Transverse colon (tissue), 4 donors: Measurements from ENCODE around the gene TMEM87A. TPM values are rescaled to one million over a fixed set of nuclear protein-coding genes. Genes with fewer than 3 reads are reported as not detected.

Experiments
- DNase-seq: peaks from one replicate; pipeline ENCODE4 v3.0.0-alpha.2; 2019
- H3K27ac ChIP-seq, 4 donors: fragments of 200-600 bp; sonication (generic); 2 replicates each; pipeline ENCODE4 v1.5.1; 2016 to 2018; ENCODE audit warnings: inconsistent platforms in 4 of 4
- H3K27me3 ChIP-seq: fragments of 200-600 bp; sonication (generic); 2 replicates; pipeline ENCODE4 v1.5.1; 2017; ENCODE audit warnings: inconsistent platforms
- H3K36me3 ChIP-seq, 4 donors: fragments of 200-600 bp; sonication (generic); 2 replicates each; pipeline ENCODE4 v1.5.1; 2017 to 2019; ENCODE audit warnings: inconsistent platforms in 4 of 4
- H3K4me1 ChIP-seq, 4 donors: fragments of 200-600 bp; sonication (generic); 2 replicates each; pipeline ENCODE4 v1.5.1; 2017 to 2020; ENCODE audit warnings: inconsistent platforms in 4 of 4
- H3K4me3 ChIP-seq, 4 donors: fragments of 200-600 bp; sonication (generic); 1 replicate in 1 of 4; 2 replicates in 3 of 4; pipeline versions ENCODE4 v1.5.1 to v1.6.1; 2017 to 2019; ENCODE audit warnings: inconsistent platforms in 4 of 4
- H3K9me3 ChIP-seq, 2 donors: fragments of 200-600 bp; sonication (generic); 2 replicates each; pipeline ENCODE4 v1.5.1; 2017 to 2019; ENCODE audit warnings: inconsistent platforms in 2 of 2
- EP300 ChIP-seq: sonication (generic); formaldehyde crosslinking; IDR thresholded peaks from one replicate; pipeline ENCODE4 v1.6.1; 2017; ENCODE audit warnings: antibody characterized with exemption, low read depth
- POLR2A ChIP-seq: fragments of 450-650 bp; IDR thresholded peaks from one replicate; pipeline ENCODE4 v1.6.1; 2016; ENCODE audit warnings: antibody characterized with exemption, mild to moderate bottlenecking, moderate library complexity
- POLR2AphosphoS5 ChIP-seq, 3 donors: sonication (generic); formaldehyde crosslinking; IDR thresholded peaks; one replicate each; pipeline ENCODE4 v1.6.1; 2016; ENCODE audit warnings: antibody characterized with exemption in 3 of 3
- WGBS, 2 donors: methylation state at CpG; one replicate each; pipeline ENCODE4 v1.1.5; 2018; ENCODE audit warnings: low coverage in 1 of 2; 5-methylcytosine and 5-hydroxymethylcytosine counted together
- in situ Hi-C, 4 donors: fragments of 200-750 bp; cut with MboI; loops; one replicate each; pipeline versions ENCODE4 v1.15.0 to v1.15.1; 2017; ENCODE audit warnings: low sequenced_read_pairs in 3 of 4, low pct_ligation_motif_present in 1 of 4, low pct_unique_long_range_greater_than_20kb in 1 of 4
- intact Hi-C: fragments of 100-400 bp; cut with DNase I; formaldehyde crosslinking; loops from one replicate; pipeline ENCODE4 v1.15.1; 2023; ENCODE audit warnings: low total_unique reads
- total RNA-seq, 4 donors: library from RNA; depleted of rRNA; stranded (reverse); fragments of >200 nt; gene quantifications; one replicate each; pipeline ENCODE4 v1.1.0, GENCODE V29; 2016
- TF ChIP-seq, protein P1 (sequence below), 5 experiments: fragments of 200-600 bp in 3 of 5; fragments of 450-650 bp in 2 of 5; sonication (generic) in 3 of 5; IDR thresholded peaks; 1 replicate in 2 of 5; 2 replicates in 3 of 5; pipeline ENCODE4 v1.5.1; 2016 to 2017; ENCODE audit warnings: antibody characterized with exemption in 5 of 5, inconsistent platforms in 3 of 5, mild to moderate bottlenecking in 2 of 5, moderate library complexity in 1 of 5

Gene TMEM87A
- total RNA-seq, 4 donors from 2014 or later = 93.1 to 110 (median 107) TPM

DNA sequence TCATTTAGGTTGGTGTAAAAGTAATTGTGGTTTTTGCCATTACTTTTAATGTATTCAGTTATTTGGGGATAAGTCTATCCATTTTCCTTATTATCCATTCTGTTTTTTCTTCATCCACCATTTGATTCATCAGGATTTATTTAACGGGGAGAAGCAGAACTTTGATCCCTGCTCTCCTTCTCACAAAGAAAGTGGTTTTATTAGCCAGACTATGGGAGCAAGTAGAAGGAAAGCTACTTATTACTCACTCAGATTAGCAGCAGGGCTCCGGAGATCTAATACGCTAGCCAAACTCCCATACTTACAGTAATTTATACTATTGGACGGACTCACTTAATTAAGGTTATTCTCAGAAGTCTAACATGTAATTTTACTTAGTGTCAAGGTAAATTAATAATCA is 14.7 kb upstream of the TMEM87A start:
- Histone ChIP-seq H3K27me3 (no peaks in the 10 kb centered on the region), H3K4me3 (no peak overlapping the region), H3K9me3 (no peaks in the 10 kb centered on the region), H3K27ac (no peak overlapping the region), H3K4me1 (peaks cover 0 to 15% (median 2%) of the 10 kb centered on the region in 4 donors), H3K36me3 (peaks cover 0 to 18% (median 9%) of the 10 kb centered on the region in 4 donors)
- DNase-seq = no peak
- in situ Hi-C loops = no loop called here
- TF ChIP-seq POLR2AphosphoS5 (IDR thresholded peaks at IDR 0.05) (no peak), POLR2A (no peak), EP300 (no peak)
- TF ChIP-seq, protein P1, sequence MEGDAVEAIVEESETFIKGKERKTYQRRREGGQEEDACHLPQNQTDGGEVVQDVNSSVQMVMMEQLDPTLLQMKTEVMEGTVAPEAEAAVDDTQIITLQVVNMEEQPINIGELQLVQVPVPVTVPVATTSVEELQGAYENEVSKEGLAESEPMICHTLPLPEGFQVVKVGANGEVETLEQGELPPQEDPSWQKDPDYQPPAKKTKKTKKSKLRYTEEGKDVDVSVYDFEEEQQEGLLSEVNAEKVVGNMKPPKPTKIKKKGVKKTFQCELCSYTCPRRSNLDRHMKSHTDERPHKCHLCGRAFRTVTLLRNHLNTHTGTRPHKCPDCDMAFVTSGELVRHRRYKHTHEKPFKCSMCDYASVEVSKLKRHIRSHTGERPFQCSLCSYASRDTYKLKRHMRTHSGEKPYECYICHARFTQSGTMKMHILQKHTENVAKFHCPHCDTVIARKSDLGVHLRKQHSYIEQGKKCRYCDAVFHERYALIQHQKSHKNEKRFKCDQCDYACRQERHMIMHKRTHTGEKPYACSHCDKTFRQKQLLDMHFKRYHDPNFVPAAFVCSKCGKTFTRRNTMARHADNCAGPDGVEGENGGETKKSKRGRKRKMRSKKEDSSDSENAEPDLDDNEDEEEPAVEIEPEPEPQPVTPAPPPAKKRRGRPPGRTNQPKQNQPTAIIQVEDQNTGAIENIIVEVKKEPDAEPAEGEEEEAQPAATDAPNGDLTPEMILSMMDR (IDR thresholded peaks at IDR 0.05) = no peak
- WGBS, 2 donors = 94 to 96% methylated on average over 4 of the region's 4 CpGs
- intact Hi-C loops = no loop called here

DNA sequence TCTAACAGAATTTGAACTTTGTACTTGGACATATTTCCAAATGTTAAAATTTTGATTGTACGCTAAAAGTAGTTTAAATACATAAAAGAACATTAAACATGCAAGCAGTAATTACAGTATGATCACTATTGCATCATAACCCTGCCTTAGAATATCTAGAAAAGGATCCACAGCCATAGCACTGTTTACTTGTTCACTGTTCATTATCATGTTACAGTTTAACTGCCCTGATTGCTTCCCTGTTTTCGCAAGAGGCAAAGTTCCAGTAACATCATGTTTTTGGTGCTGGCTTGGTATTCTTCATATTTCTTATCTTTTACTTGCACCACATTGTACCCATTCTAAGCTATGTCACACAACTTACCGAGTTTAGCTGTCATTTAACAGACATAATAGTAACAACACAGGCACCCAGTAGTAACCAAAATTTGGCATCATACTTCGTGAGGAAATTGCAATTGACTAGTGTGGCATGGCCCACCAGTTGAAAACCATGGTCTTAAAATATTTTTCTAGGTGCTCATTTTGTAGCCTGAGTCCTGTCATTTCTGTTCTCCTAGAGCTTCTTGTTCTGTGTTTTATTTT is 13.3 kb upstream of the TMEM87A start:
- intact Hi-C loops = no loop called here
- Histone ChIP-seq H3K4me1 (peaks cover 0 to 15% (median 2%) of the 10 kb centered on the region in 4 donors), H3K9me3 (no peaks in the 10 kb centered on the region), H3K27me3 (no peaks in the 10 kb centered on the region), H3K4me3 (no peak overlapping the region), H3K36me3 (peaks cover 0 to 12% (median 5%) of the 10 kb centered on the region in 4 donors), H3K27ac (peak overlapping the region in 2 of 4 donors; percentile 12 to 27)
- in situ Hi-C loops = no loop called here
- TF ChIP-seq POLR2AphosphoS5 (IDR thresholded peaks at IDR 0.05) (peak in 1 of 3 donors; percentile 13), POLR2A (no peak)
- TF ChIP-seq, protein P1 (IDR thresholded peaks at IDR 0.05) = no peak
- no peak for DNase-seq
- WGBS, 2 donors = 54 to 68% methylated on average over 4 of the region's 4 CpGs

DNA sequence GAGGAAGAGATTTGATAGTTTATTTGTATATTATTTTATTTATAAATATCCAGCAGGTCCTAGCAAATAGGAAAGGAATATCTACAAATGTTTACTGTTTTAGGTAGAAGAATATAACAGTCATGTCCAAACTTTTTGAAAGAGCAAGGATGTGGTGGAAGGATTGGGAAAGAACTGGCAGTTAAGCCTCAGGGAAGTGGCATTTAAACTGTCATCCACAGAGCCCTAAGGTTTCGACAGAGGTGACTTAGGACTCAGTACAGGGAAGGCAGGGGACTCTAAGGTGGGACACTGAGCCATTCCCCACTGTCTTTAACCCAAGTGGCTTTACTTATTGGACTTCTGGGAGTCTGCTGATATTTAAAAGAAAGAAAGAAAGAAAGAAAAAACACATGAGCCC is 11.8 kb upstream of the TMEM87A start:
- in situ Hi-C loops (no loop called here), intact Hi-C loops (no loop called here)
- H3K27ac ChIP-seq = no peak overlapping the region
- 84 to 100% methylated on average over 1 of the region's 1 CpG for WGBS, 2 donors
- no peak for TF ChIP-seq POLR2A
- TF ChIP-seq EP300 = no peak
- TF ChIP-seq, protein P1 (IDR thresholded peaks at IDR 0.05) = no peak
- no peak for TF ChIP-seq POLR2AphosphoS5 (IDR thresholded peaks at IDR 0.05)
- no peak overlapping the region for H3K4me3 ChIP-seq
- H3K27me3 ChIP-seq = no peaks in the 10 kb centered on the region
- H3K9me3 ChIP-seq = no peaks in the 10 kb centered on the region
- H3K36me3 ChIP-seq = peaks cover 0 to 20% (median 7%) of the 10 kb centered on the region in 4 donors
- peaks cover 0 to 15% (median 2%) of the 10 kb centered on the region in 4 donors for H3K4me1 ChIP-seq
- DNase-seq = no peak

DNA sequence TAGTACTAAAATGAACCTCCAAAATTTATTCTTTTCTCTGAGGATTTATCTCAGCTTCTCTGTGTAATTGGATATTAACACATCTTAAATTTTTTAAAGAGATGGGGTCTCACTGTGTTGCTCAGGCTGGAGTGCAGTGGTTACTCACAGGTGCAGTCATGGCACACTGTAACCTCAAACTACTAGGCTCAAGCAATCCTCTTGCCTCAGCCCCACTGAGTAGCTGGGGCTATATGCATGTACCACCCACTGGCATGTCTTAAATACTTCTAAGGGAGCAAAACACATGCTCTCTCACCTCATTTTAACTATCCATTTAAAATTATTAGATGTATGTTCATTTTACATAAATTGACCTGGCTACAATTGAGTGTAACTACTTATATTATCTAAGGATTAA is 11.3 kb upstream of the TMEM87A start:
- H3K9me3 ChIP-seq = no peaks in the 10 kb centered on the region
- H3K4me3 ChIP-seq = no peak overlapping the region
- no peak overlapping the region for H3K27ac ChIP-seq
- in situ Hi-C loops = no loop called here
- peaks cover 0 to 20% (median 7%) of the 10 kb centered on the region in 4 donors for H3K36me3 ChIP-seq
- H3K4me1 ChIP-seq = peaks cover 0 to 15% (median 2%) of the 10 kb centered on the region in 4 donors
- no peak for DNase-seq
- no peaks in the 10 kb centered on the region for H3K27me3 ChIP-seq
- intact Hi-C loops = no loop called here
- TF ChIP-seq POLR2A = no peak
- TF ChIP-seq POLR2AphosphoS5 (IDR thresholded peaks at IDR 0.05) = no peak

DNA sequence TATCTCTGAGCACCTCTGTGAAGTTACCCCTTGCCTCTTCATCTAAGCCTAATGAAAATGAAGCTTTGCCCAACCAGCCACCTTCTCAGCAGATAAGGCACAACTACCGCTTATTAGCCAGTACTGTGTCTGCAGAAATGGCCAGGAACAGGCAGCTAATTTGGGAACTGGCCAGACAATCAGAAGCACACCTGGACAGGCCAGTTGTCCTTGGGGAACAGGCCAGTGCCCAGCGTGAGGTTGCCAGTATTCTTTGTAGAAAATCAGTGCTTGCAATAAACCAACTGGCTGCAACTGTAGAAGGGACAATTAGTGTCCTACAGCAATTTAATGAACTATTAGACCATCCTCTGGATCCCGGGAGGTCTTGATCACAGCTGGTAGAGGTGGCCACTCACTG is 10.4 kb upstream of the TMEM87A start:
- in situ Hi-C loops (no loop called here), intact Hi-C loops (no loop called here)
- Histone ChIP-seq H3K27ac (no peak overlapping the region), H3K4me3 (no peak overlapping the region), H3K36me3 (peaks cover 0 to 16% (median 5%) of the 10 kb centered on the region in 4 donors), H3K4me1 (peaks cover 0 to 15% (median 2%) of the 10 kb centered on the region in 4 donors), H3K9me3 (no peaks in the 10 kb centered on the region), H3K27me3 (no peaks in the 10 kb centered on the region)
- 83 to 90% methylated on average over 1 to 3 of the region's 3 CpGs for WGBS, 2 donors
- DNase-seq = no peak
- no peak for TF ChIP-seq EP300
- TF ChIP-seq POLR2AphosphoS5 (IDR thresholded peaks at IDR 0.05) = no peak
- TF ChIP-seq POLR2A = no peak
- TF ChIP-seq, protein P1 (IDR thresholded peaks at IDR 0.05) = no peak
